NCI-H146 (cell line): Measurements from ENCODE around the gene BTBD7.

Experiments
- DNase-seq: peaks from one replicate; lab custom pipeline; 2025; lab: John Stamatoyannopoulos, UW

BTBD7 gene

GRCh38 chr14:93328546-93328945, 4.3 kb downstream of the BTBD7 start:
- DNase-seq = no peak

GRCh38 chr14:93326196-93326595, 6.6 kb downstream of the BTBD7 start:
- DNase-seq = no peak

- DNase-seq = no peak
Observed at GRCh38 chr14:93323600-93324174, 9.1 kb downstream of the BTBD7 start.

GRCh38 chr14:93322929-93323599, 9.8 kb downstream of the BTBD7 start:
- DNase-seq = no peak

GRCh38 chr14:93320489-93320888, 12.3 kb downstream of the BTBD7 start:
- DNase-seq = no peak

GRCh38 chr14:93319958-93320357, 12.9 kb downstream of the BTBD7 start:
- no peak for DNase-seq

GRCh38 chr14:93319494-93319893, 13.3 kb downstream of the BTBD7 start:
- no peak for DNase-seq

GRCh38 chr14:93318927-93319326, 13.9 kb downstream of the BTBD7 start:
- DNase-seq = no peak

GRCh38 chr14:93317875-93318807, 14.7 kb downstream of the BTBD7 start:
- DNase-seq = no peak

- DNase-seq = no peak
Observed at GRCh38 chr14:93317210-93317874, 15.5 kb downstream of the BTBD7 start.

- no peak for DNase-seq
Observed at GRCh38 chr14:93316716-93317115, 16.1 kb downstream of the BTBD7 start.

GRCh38 chr14:93315575-93315974, 17.3 kb downstream of the BTBD7 start:
- DNase-seq = no peak

GRCh38 chr14:93311082-93311481, 21.8 kb downstream of the BTBD7 start:
- no peak for DNase-seq

- no peak for DNase-seq
Observed at GRCh38 chr14:93309427-93309966, 23.3 kb downstream of the BTBD7 start.

- DNase-seq = no peak
Observed at GRCh38 chr14:93308686-93309345, 24.0 kb downstream of the BTBD7 start.

- DNase-seq = no peak
Observed at GRCh38 chr14:93306812-93307211, 26.0 kb downstream of the BTBD7 start.

- no peak for DNase-seq
Observed at GRCh38 chr14:93305725-93306418, 27.0 kb downstream of the BTBD7 start.

- no peak for DNase-seq
Observed at GRCh38 chr14:93304771-93305170, 28.1 kb downstream of the BTBD7 start.

- no peak for DNase-seq
Observed at GRCh38 chr14:93303659-93304058, 29.2 kb downstream of the BTBD7 start.

- no peak for DNase-seq
Observed at GRCh38 chr14:93302688-93303581, 29.9 kb downstream of the BTBD7 start.
